ENCODE data around the gene SPZ1. TPM values are rescaled to one million over a fixed set of nuclear protein-coding genes. Genes with fewer than 3 reads are reported as not detected.

Gene SPZ1
- total RNA-seq, 4 donors from 2014 or later = not detected

DNA sequence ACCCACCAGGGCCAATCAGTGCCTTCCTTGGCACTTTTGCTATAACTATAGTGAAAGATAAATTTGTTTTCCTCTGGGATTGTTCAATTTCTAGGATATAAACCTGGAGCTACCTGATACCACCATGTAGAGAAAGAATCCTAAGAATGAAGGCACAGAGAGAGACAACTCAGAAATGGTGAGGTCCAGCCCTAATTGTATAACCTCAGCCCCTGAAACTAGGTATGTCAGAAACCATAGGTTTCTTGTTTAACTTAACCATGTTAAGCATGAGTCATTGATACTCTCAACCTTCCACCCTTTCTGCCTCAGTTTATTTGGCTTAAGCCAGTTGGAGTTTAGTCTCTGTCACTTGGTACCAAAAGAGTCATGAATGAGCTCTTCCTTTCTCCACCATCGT is 4.6 kb upstream of the SPZ1 start:
- no peak for DNase-seq
- H3K27me3 ChIP-seq = no peaks in the 10 kb centered on the region
- no peak overlapping the region for H3K4me3 ChIP-seq
- H3K9me3 ChIP-seq = no peaks in the 10 kb centered on the region
- H3K4me1 ChIP-seq = no peaks in the 10 kb centered on the region
- no peak overlapping the region for H3K27ac ChIP-seq
- TF ChIP-seq, protein P1, sequence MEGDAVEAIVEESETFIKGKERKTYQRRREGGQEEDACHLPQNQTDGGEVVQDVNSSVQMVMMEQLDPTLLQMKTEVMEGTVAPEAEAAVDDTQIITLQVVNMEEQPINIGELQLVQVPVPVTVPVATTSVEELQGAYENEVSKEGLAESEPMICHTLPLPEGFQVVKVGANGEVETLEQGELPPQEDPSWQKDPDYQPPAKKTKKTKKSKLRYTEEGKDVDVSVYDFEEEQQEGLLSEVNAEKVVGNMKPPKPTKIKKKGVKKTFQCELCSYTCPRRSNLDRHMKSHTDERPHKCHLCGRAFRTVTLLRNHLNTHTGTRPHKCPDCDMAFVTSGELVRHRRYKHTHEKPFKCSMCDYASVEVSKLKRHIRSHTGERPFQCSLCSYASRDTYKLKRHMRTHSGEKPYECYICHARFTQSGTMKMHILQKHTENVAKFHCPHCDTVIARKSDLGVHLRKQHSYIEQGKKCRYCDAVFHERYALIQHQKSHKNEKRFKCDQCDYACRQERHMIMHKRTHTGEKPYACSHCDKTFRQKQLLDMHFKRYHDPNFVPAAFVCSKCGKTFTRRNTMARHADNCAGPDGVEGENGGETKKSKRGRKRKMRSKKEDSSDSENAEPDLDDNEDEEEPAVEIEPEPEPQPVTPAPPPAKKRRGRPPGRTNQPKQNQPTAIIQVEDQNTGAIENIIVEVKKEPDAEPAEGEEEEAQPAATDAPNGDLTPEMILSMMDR (IDR thresholded peaks at IDR 0.05) = no peak
- TF ChIP-seq POLR2A (IDR thresholded peaks at IDR 0.05) = no peak
- no peaks in the 10 kb centered on the region for H3K36me3 ChIP-seq

DNA sequence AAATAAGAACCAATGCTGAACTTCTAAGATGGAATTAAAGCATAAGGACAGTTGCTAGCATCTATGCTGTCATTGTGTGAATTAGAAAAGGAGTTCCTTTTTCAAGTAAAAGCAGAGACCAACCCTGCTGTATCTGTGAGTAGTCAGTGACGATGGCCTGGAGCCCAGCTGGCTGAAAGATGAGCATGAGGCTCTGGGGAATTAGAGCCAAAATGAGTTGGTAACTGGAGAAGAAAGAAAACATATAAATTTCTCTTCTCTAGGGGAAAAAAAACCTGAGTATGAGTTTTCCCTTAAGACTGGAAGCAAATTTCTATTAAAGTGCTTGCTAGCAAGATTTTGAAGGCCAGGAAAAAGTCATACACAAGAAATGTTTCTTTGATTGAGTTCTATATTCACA is 1.6 kb upstream of the SPZ1 start:
- no peak for DNase-seq
- no peaks in the 10 kb centered on the region for H3K36me3 ChIP-seq
- H3K27ac ChIP-seq = no peak overlapping the region
- no peak overlapping the region for H3K4me3 ChIP-seq
- no peaks in the 10 kb centered on the region for H3K9me3 ChIP-seq
- H3K27me3 ChIP-seq = no peaks in the 10 kb centered on the region
- TF ChIP-seq, protein P1 (IDR thresholded peaks at IDR 0.05) = no peak
- no peak for TF ChIP-seq POLR2A (IDR thresholded peaks at IDR 0.05)
- H3K4me1 ChIP-seq = no peaks in the 10 kb centered on the region

DNA sequence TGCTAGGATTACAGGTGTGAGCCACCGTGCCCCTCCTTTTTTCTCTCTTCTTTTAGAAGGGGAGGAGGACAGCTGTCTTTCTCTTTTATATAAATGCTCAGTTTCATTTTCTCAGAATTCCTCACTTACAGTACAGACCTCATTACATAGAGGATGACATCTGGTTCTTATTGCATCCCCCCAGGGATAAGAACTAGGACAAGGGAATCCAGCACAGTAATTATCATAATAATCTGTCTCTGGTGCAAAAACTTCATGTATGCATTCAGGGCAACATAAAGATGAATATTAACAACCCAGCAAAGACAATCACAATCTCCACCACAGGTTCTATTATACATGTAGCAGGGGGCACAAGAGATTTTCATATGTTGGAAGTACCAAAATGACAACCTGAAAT is 5.1 kb downstream of the SPZ1 start:
- Histone ChIP-seq H3K4me1 (no peaks in the 10 kb centered on the region), H3K9me3 (no peaks in the 10 kb centered on the region), H3K4me3 (no peak overlapping the region), H3K36me3 (no peaks in the 10 kb centered on the region), H3K27me3 (no peaks in the 10 kb centered on the region), H3K27ac (no peak overlapping the region)
- TF ChIP-seq POLR2A (IDR thresholded peaks at IDR 0.05) = no peak
- TF ChIP-seq, protein P1 (IDR thresholded peaks at IDR 0.05) = no peak
- no peak for DNase-seq

DNA sequence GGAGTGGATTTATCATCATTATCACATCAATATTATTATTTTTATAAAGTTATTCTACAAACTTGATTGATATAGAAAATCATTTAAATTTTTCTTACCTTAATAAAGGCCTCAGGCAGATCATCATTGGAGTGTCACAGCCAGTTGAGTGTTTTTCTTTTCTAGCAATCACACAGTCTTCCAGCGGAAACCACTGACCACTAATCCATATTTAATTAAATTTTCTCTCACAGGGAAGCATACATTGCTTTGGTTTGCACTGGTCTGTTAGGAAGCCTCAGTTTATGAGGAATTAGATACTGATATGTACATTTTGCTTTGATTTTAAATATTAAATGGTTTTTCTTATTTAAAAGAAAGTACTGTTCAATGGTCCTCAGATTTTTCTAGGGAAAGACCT is 6.7 kb downstream of the SPZ1 start:
- H3K4me1 ChIP-seq = no peaks in the 10 kb centered on the region
- DNase-seq = no peak
- H3K36me3 ChIP-seq = no peaks in the 10 kb centered on the region
- no peak overlapping the region for H3K4me3 ChIP-seq
- TF ChIP-seq, protein P1 (IDR thresholded peaks at IDR 0.05) = no peak
- TF ChIP-seq POLR2A (IDR thresholded peaks at IDR 0.05) = no peak
- no peak overlapping the region for H3K27ac ChIP-seq
- H3K9me3 ChIP-seq = no peaks in the 10 kb centered on the region
- H3K27me3 ChIP-seq = no peaks in the 10 kb centered on the region

DNA sequence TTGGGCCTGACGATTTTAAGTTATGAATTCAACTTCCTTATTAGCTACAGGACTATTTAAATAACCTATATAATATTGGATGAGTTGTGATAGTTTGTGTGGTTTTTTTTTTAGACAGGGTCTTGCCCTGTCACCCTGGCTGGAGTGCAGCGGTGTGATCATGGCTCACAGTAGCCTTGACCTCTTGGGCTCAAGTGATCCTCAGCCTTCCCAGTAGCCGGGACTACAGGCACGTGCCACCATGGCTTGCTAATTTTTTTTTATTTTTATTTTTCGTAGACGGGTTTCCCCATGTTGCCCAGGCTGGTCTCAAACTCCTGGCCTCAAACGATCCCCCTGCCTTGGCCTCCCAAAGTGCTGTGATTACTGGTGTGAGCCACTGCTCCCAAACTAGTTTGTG is 17.6 kb downstream of the SPZ1 start:
- H3K36me3 ChIP-seq = no peaks in the 10 kb centered on the region
- no peaks in the 10 kb centered on the region for H3K4me1 ChIP-seq
- H3K27me3 ChIP-seq = no peaks in the 10 kb centered on the region
- TF ChIP-seq, protein P1 (IDR thresholded peaks at IDR 0.05) = no peak
- no peak for TF ChIP-seq POLR2A (IDR thresholded peaks at IDR 0.05)
- no peak for DNase-seq
- no peak overlapping the region for H3K27ac ChIP-seq
- H3K9me3 ChIP-seq = no peaks in the 10 kb centered on the region
- no peak overlapping the region for H3K4me3 ChIP-seq

DNA sequence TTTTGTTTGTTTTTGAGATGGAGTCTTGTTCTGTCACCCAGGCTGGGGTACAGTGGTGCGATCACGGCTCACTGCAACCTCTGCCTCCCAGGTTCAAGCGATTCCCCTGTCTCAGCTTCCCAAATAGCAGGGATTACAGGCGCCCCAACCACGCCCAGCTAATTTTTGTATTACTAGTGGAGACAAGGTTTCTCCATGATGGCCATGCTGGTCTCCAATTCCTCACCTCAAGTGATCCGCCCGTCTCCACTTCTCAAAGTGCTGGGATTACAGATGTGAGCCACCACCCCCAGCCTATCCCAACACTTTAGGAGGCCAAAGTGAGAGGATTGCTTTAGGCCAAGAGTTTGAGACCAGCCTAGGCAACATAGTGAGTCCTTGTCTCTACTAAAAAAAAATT is 19.3 kb downstream of the SPZ1 start:
- Histone ChIP-seq H3K36me3 (no peaks in the 10 kb centered on the region), H3K4me1 (no peaks in the 10 kb centered on the region), H3K9me3 (no peaks in the 10 kb centered on the region), H3K27me3 (no peaks in the 10 kb centered on the region), H3K27ac (no peak overlapping the region), H3K4me3 (no peak overlapping the region)
- no peak for DNase-seq
- TF ChIP-seq, protein P1 (IDR thresholded peaks at IDR 0.05) = no peak
- TF ChIP-seq POLR2A (IDR thresholded peaks at IDR 0.05) = no peak
